Epithelial cell of esophagus (primary cell): Measurements from ENCODE around the gene PRSS1.

ENCODE experiments used
- DNase-seq: peaks from one replicate; pipeline ENCODE4 v3.0.0; 2010; ENCODE audit warnings: low read depth
- H3K4me3 ChIP-seq: 2 replicates; pipeline ENCODE4 v1.5.1; 2011; ENCODE audit warnings: mild to moderate bottlenecking, low read length, control low read depth
- TF ChIP-seq, protein P1 (sequence below): IDR thresholded peaks from 2 replicates; pipeline ENCODE4 v1.5.1; 2011; ENCODE audit warnings: low read depth, mild to moderate bottlenecking, low read length, control low read depth, inconsistent platforms; ENCODE audit not compliant: insufficient read depth; ENCODE audit errors: missing control alignments

The PRSS1 gene

DNA sequence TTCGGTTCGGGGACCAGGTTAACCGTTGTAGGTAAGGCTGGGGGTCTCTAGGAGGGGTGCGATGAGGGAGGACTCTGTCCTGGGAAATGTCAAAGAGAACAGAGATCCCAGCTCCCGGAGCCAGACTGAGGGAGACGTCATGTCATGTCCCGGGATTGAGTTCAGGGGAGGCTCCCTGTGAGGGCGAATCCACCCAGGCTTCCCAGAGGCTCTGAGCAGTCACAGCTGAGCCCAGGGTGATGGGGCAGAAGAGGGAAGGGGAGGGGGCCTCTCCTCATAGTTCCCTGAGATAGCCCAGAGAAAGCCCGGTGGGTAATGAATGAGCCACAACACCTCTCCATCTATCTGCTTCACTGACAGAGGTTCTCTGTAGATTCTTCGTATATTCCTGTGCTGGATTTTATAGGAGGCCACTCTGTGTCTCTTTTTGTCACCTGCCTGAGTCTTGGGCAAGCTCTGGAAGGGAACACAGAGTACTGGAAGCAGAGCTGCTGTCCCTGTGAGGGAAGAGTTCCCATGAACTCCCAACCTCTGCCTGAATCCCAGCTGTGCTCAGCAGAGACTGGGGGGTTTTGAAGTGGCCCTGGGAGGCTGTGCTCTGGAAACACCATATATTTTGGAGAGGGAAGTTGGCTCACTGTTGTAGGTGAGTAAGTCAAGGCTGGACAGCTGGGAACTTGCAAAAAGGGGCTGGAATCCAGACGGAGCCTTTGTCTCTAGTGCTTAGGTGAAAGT, 37.9 kb downstream of the PRSS1 start:
- DNase-seq = no peak
- TF ChIP-seq, protein P1, sequence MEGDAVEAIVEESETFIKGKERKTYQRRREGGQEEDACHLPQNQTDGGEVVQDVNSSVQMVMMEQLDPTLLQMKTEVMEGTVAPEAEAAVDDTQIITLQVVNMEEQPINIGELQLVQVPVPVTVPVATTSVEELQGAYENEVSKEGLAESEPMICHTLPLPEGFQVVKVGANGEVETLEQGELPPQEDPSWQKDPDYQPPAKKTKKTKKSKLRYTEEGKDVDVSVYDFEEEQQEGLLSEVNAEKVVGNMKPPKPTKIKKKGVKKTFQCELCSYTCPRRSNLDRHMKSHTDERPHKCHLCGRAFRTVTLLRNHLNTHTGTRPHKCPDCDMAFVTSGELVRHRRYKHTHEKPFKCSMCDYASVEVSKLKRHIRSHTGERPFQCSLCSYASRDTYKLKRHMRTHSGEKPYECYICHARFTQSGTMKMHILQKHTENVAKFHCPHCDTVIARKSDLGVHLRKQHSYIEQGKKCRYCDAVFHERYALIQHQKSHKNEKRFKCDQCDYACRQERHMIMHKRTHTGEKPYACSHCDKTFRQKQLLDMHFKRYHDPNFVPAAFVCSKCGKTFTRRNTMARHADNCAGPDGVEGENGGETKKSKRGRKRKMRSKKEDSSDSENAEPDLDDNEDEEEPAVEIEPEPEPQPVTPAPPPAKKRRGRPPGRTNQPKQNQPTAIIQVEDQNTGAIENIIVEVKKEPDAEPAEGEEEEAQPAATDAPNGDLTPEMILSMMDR = no peak
- no peak overlapping the region for H3K4me3 ChIP-seq

DNA sequence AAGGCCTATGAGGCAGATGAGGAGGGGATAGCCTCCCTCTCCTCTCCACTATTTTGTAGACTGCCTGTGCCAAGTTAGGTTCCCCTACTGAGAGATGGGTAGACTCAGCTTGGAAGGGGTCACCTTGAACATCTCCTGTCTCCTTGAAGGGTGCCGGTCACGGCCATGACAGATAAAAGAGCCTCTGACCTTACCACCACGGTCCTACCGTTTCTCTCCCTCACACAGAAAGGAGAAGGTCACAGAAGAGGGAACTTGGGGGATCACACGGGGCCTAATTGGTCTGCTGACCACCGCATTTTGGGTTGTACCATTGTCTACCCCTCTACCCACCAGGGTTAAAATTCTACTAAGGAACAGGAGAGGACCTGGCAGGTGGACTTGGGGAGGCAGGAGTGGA, 38.5 kb downstream of the PRSS1 start:
- H3K4me3 ChIP-seq = no peak overlapping the region
- no peak for DNase-seq
- TF ChIP-seq, protein P1 = no peak

DNA sequence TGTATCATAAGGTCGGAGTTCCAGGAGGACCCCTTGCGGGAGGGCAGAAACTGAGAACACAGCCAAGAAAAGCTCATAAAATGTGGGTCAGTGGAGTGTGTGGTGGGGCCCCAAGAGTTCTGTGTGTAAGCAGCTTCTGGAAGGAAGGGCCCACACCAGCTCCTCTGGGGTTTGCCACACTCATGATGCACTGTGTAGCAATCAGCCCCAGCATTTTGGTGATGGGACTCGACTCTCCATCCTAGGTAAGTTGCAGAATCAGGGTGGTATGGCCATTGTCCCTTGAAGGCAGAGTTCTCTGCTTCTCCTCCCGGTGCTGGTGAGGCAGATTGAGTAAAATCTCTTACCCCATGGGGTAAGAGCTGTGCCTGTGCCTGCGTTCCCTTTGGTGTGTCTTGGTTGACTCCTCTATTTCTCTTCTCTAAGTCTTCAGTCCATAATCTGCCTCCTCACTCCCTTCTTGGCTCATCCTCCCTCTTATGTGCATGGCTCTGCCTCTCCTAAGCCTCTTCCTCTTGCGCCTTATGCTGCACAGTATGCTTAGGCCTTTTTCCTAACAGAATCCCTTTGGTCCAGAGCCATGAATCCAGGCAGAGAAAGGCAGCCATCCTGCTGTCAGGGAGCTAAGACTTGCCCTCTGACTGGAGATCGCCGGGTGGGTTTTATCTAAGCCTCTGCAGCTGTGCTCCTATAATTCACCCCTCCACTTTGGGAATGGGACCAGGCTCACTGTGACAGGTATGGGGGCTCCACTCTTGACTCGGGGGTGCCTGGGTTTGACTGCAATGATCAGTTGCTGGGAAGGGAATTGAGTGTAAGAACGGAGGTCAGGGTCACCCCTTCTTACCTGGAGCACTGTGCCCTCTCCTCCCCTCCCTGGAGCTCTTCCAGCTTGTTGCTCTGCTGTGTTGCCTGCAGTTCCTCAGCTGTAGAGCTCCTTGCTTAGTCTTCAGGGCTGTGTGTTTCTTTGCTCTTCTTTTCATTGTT, 39.3 kb downstream of the PRSS1 start:
- H3K4me3 ChIP-seq = no peak overlapping the region
- DNase-seq = no peak

DNA sequence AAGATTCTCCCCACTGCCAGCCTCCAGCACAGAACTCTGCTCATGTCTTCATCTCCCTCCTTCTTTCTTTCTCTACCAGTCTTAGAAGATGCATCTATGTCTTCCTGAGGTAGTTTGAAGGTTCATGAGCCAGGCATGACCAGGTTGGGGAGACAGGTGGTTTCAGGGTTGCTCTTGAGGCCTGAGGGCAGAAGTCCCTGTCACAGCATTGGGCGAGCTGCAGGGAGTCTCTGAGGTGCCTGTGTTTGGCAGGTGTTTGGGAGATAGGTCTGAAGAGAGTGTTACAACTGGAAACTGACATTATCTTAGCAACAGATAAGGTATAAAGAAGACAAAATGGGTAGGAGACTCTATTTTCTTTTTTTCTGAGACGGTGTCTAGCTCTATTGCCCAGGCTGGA, 40.2 kb downstream of the PRSS1 start:
- TF ChIP-seq, protein P1 = no peak
- H3K4me3 ChIP-seq = no peak overlapping the region
- no peak for DNase-seq

More for the DNA sequence above, 39.3 kb downstream of the PRSS1 start:
- TF ChIP-seq, protein P1 = no peak

DNA sequence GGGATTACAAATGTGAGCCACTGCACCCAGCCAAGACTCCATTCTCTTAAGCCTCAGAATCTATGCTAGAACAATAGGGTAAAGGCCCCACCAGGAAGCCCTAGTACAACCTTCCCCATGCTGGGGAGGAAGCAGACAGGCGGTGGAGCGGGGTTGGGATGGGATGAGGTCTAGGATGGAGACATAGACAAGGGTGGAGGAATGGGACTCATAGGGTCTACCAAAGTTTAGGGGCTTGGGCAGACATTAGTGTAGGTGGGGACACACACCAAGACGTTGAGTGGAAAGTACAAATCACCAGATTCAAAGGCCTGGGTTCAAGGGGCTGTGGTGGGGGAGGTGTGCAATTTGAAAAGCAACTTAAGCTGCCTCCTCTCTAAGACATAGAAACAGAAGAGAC, 40.8 kb downstream of the PRSS1 start:
- no peak overlapping the region for H3K4me3 ChIP-seq
- no peak for DNase-seq
- TF ChIP-seq, protein P1 = no peak

DNA sequence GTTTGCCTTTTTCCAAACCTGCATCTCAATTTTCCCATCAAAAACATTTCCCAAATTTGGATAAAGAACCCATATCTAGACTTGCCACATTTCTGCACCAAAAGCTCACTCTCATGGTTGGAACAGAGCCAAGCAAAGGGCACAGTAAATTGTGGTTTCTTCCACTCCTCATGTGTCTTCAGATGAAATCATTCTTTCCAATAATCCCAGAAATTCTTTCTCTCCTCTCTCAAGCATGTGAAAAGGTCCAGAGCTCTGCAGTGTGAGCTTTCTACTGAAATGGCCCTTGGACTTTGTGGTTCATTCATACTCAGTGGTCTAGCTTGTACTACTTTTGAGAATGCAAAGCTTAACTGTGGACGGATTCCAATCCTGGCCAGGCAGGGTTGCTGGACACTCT, 41.3 kb downstream of the PRSS1 start:
- H3K4me3 ChIP-seq = no peak overlapping the region
- TF ChIP-seq, protein P1 = no peak
- no peak for DNase-seq

DNA sequence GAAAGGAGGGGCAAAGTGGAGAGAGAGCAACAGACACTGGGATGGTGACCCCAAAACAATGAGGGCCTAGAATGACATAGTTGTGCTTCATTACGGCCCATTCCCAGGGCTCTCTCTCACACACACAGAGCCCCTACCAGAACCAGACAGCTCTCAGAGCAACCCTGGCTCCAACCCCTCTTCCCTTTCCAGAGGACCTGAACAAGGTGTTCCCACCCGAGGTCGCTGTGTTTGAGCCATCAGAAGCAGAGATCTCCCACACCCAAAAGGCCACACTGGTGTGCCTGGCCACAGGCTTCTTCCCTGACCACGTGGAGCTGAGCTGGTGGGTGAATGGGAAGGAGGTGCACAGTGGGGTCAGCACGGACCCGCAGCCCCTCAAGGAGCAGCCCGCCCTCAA, 42.2 kb downstream of the PRSS1 start:
- no peak for DNase-seq
- H3K4me3 ChIP-seq = no peak overlapping the region
- TF ChIP-seq, protein P1 = no peak
